OCI-LY7 (cell line): ENCODE results near the gene FBN3. TPM values are rescaled to one million over a fixed set of nuclear protein-coding genes. Genes with fewer than 3 reads are reported as not detected.
A peak's percentile ranks its signal among the peaks of the same experiment; 100 is the strongest.

Experiments used
- BruUV-seq: library from RNA; stranded (reverse); fragments of 400-500 nt; replicated peaks from 2 replicates; lab custom pipeline; 2021; lab: Mats Ljungman, UMichigan
- CTCF ChIA-PET: fragments of 300-600 bp; sonication (Branson Sonifier 250); formaldehyde crosslinking; loops from one replicate; lab custom pipeline; 2022; ENCODE audit warnings: antibody characterized with exemption; ENCODE audit not compliant: unreplicated experiment; lab: Charles Lee
- POLR2A ChIA-PET: fragments of 300-600 bp; sonication (Branson Sonifier 250); formaldehyde crosslinking; loops from one replicate; lab custom pipeline; 2022; ENCODE audit warnings: antibody characterized with exemption; lab: Charles Lee
- DNase-seq: peaks from one replicate; pipeline ENCODE4 v3.0.0-alpha.2; 2015; ENCODE audit warnings: low spot score
- H2AFZ ChIP-seq: fragments of 200-600 bp; sonication (generic), shearing (Covaris generic); 2 replicates; pipeline ENCODE4 v1.6.1; 2014; ENCODE audit warnings: mild to moderate bottlenecking, antibody characterized with exemption, low read length, moderate library complexity
- H3K27ac ChIP-seq: fragments of 200-600 bp; sonication (generic); 2 replicates; pipeline ENCODE4 v1.5.1; 2014; ENCODE audit warnings: mixed run types, low read depth, mild to moderate bottlenecking, moderate library complexity, low read length, inconsistent platforms; ENCODE audit not compliant: poor library complexity, severe bottlenecking
- H3K36me3 ChIP-seq: fragments of 200-600 bp; sonication (generic); 2 replicates; pipeline ENCODE4 v1.6.1; 2014; ENCODE audit warnings: mild to moderate bottlenecking, antibody characterized with exemption, low read length, moderate library complexity, mixed read lengths; ENCODE audit not compliant: insufficient read depth
- H3K4me1 ChIP-seq: fragments of 200-600 bp; sonication (generic); 2 replicates; pipeline ENCODE4 v1.5.1; 2014; ENCODE audit warnings: mild to moderate bottlenecking, low read length; ENCODE audit not compliant: insufficient read depth, poor library complexity, severe bottlenecking
- H3K4me2 ChIP-seq: fragments of 200-600 bp; sonication (generic); 2 replicates; pipeline ENCODE4 v1.6.1; 2014; ENCODE audit warnings: mild to moderate bottlenecking, low read length
- H3K4me3 ChIP-seq: fragments of 200-600 bp; sonication (generic); 2 replicates; pipeline ENCODE4 v1.5.1; 2014; ENCODE audit warnings: mild to moderate bottlenecking, low read depth, low read length; ENCODE audit not compliant: poor library complexity, severe bottlenecking
- H3K79me2 ChIP-seq: fragments of 200-600 bp; sonication (generic); 2 replicates; pipeline ENCODE4 v1.6.1; 2016; ENCODE audit warnings: low read depth, mild to moderate bottlenecking, low read length, moderate library complexity, mixed read lengths; ENCODE audit not compliant: insufficient read depth
- H3K9me2 ChIP-seq: fragments of 200-600 bp; sonication (generic); 2 replicates; pipeline ENCODE4 v1.6.1; 2016; ENCODE audit warnings: mild to moderate bottlenecking, low read length, mixed read lengths; ENCODE audit not compliant: insufficient read depth
- H3K9me3 ChIP-seq: fragments of 200-600 bp; sonication (generic); 2 replicates; pipeline ENCODE4 v1.6.1; 2014; ENCODE audit warnings: mild to moderate bottlenecking, mixed run types, low read length, mixed read lengths
- H4K20me1 ChIP-seq: fragments of 200-600 bp; sonication (generic); 2 replicates; pipeline ENCODE4 v1.6.1; 2014; ENCODE audit warnings: mild to moderate bottlenecking, antibody characterized with exemption, low read length, moderate library complexity, mixed read lengths; ENCODE audit not compliant: insufficient read depth
- EZH2phosphoT487 ChIP-seq: fragments of 200-600 bp; sonication (generic); IDR thresholded peaks from 2 replicates; pipeline ENCODE4 v1.6.1; 2018; ENCODE audit warnings: low read depth, borderline replicate concordance, mild to moderate bottlenecking, mixed run types, antibody characterized with exemption, low read length, moderate library complexity, mixed read lengths
- intact Hi-C: fragments of 100-400 bp; cut with micrococcal nuclease; formaldehyde crosslinking; loops from one replicate; pipeline ENCODE4 v1.10.0; 2022; ENCODE audit not compliant: unreplicated experiment
- total RNA-seq, 2 experiments: library from RNA; depleted of rRNA in 1 of 2; stranded (reverse); fragments of >200 nt in 1 of 2; shearing (Covaris generic) in 1 of 2; gene quantifications; 2 replicates each; pipeline ENCODE4 v1.2.3, GENCODE V29; 2014 to 2022
- TF ChIP-seq, protein P1 (sequence below): fragments of 200-600 bp; sonication (generic); conservative IDR thresholded peaks from 2 replicates; pipeline ENCODE4 v1.5.1; 2014; ENCODE audit warnings: mild to moderate bottlenecking, antibody characterized with exemption, low read length, moderate library complexity, mixed read lengths

The FBN3 gene
- total RNA-seq, 2 experiments from 2014 or later = not detected

DNA sequence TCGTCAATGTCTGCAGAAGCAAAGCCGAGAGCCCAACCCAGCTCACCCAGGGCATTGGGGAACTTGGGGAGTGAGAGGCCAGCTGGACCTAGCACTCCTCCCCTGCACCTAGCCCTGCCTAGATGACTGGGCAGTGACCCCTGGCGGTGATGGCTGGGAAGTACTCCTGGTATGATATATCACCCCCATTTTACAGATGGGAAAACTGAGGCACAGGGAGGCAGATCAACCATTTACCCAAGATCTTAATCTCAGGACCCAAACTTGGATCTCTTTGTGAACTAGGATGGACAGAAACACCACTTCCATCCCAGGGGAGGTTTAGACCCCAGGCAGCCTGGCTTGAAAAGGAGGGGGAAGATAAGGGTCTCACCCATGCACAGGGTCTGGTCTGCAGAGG, 53.3 kb downstream of the FBN3 start:
- Histone ChIP-seq H2AFZ (no peak overlapping the region), H3K4me3 (no peak overlapping the region), H3K27ac (no peak overlapping the region), H4K20me1 (no peaks in the 10 kb centered on the region), H3K79me2 (no peaks in the 10 kb centered on the region), H3K4me2 (no peak overlapping the region), H3K9me2 (no peaks in the 10 kb centered on the region), H3K4me1 (no peaks in the 10 kb centered on the region), H3K9me3 (peaks cover 17% of the 10 kb centered on the region), H3K36me3 (no peaks in the 10 kb centered on the region)
- TF ChIP-seq EZH2phosphoT487 = no peak
- TF ChIP-seq, protein P1, sequence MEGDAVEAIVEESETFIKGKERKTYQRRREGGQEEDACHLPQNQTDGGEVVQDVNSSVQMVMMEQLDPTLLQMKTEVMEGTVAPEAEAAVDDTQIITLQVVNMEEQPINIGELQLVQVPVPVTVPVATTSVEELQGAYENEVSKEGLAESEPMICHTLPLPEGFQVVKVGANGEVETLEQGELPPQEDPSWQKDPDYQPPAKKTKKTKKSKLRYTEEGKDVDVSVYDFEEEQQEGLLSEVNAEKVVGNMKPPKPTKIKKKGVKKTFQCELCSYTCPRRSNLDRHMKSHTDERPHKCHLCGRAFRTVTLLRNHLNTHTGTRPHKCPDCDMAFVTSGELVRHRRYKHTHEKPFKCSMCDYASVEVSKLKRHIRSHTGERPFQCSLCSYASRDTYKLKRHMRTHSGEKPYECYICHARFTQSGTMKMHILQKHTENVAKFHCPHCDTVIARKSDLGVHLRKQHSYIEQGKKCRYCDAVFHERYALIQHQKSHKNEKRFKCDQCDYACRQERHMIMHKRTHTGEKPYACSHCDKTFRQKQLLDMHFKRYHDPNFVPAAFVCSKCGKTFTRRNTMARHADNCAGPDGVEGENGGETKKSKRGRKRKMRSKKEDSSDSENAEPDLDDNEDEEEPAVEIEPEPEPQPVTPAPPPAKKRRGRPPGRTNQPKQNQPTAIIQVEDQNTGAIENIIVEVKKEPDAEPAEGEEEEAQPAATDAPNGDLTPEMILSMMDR = peak; percentile 64; the same call in 1 of the 2 replicates
- CTCF ChIA-PET = no interaction called here
- BruUV-seq = no TSS peak
- POLR2A ChIA-PET = no interaction called here
- peak; percentile 8 for DNase-seq
- intact Hi-C loops = loop anchor here (1.0 to 10.0 kb wide), 2 partner anchors 81 to 153 kb away; partner anchors contain the start of gene TIMM44

DNA sequence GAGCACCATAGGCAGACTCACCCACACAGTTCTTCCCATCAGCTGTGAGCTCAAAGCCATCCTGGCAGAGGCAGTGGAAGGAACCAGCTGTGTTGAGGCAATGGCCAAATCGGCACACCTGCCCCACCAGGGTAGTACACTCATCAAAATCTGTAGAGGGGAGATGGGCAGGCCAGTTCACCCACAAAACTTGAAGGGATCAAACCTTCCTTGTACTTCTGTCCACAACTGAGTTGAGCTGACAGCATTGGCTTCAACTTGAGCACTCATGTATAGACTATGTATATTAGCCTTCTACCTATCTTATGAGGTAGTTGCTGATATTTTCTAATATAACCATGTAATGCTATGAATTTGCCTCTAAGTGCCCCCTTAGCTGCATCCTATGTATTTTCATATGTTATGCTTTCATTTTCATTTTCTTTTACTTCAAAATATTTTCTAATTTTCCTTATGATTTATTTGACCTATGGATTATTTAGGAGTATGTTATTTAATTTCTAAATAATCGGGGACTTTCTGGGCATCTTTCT, 54.0 kb downstream of the FBN3 start:
- no peaks in the 10 kb centered on the region for H4K20me1 ChIP-seq
- H3K27ac ChIP-seq = no peak overlapping the region
- BruUV-seq = no TSS peak
- intact Hi-C loops = loop anchor here (10.0 kb wide), 1 partner anchor 81 kb away; no protein-coding TSS in a partner anchor
- no peak for TF ChIP-seq EZH2phosphoT487
- TF ChIP-seq, protein P1 = no peak
- H3K9me2 ChIP-seq = no peaks in the 10 kb centered on the region
- no peak overlapping the region for H3K4me3 ChIP-seq
- H3K9me3 ChIP-seq = peaks cover 17% of the 10 kb centered on the region
- POLR2A ChIA-PET = no interaction called here
- no peaks in the 10 kb centered on the region for H3K36me3 ChIP-seq
- H3K4me2 ChIP-seq = no peak overlapping the region
- H3K79me2 ChIP-seq = no peaks in the 10 kb centered on the region
- DNase-seq = no peak
- no peaks in the 10 kb centered on the region for H3K4me1 ChIP-seq
- H2AFZ ChIP-seq = no peak overlapping the region
- CTCF ChIA-PET = no interaction called here

DNA sequence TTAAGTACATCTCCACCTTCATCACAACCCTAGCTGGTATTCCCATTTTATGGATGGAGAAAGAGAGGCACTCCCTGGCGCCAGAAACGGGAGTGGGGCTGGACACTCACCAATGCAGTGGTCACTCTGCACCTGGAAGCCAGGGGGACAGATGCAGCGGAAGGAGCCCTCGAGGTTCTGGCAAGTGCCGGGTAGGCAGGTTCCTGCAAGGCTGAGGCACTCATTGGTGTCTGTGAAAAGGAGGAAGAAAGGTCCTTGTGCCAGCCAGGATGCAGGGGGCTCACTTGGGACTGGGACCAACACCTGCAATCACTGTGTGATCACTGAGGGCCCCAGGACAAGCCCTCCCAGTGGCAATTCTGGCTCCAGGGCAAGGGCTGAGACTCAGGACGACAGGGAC, 55.1 kb downstream of the FBN3 start:
- Histone ChIP-seq H3K9me3 (peaks cover 17% of the 10 kb centered on the region), H3K79me2 (no peaks in the 10 kb centered on the region), H3K4me3 (no peak overlapping the region), H4K20me1 (no peaks in the 10 kb centered on the region), H3K27ac (no peak overlapping the region), H3K4me1 (no peaks in the 10 kb centered on the region), H2AFZ (no peak overlapping the region), H3K4me2 (no peak overlapping the region), H3K36me3 (no peaks in the 10 kb centered on the region), H3K9me2 (no peaks in the 10 kb centered on the region)
- POLR2A ChIA-PET = no interaction called here
- DNase-seq = no peak
- TF ChIP-seq, protein P1 = no peak
- no peak for TF ChIP-seq EZH2phosphoT487
- intact Hi-C loops = loop anchor here (10.0 kb wide), 1 partner anchor 80 kb away; no protein-coding TSS in a partner anchor
- BruUV-seq = no TSS peak
- CTCF ChIA-PET = interaction anchor here (0.9 kb wide), 1 partner anchor 63 kb away, joined by 3 read pairs; no protein-coding TSS in a partner anchor
